RWPE2 (cell line): Measurements from ENCODE around the gene MAP3K13.

Experiments used
- ATAC-seq: fragments of 200-7000 bp; cut with Tn5 transposase; 3 replicates; pipeline ENCODE4 v1.9.1; 2021; ENCODE audit warnings: low read depth
- DNase-seq: peaks from one replicate; pipeline ENCODE4 v3.0.0-alpha.2; 2020; ENCODE audit warnings: low spot score
- H3K27ac ChIP-seq: fragments of 450-650 bp; 2 replicates; pipeline ENCODE4 v1.5.1; 2017; ENCODE audit warnings: mild to moderate bottlenecking; ENCODE audit not compliant: poor library complexity, severe bottlenecking
- H3K27me3 ChIP-seq: fragments of 250-450 bp; sonication (Bioruptor Pico); 2 replicates; pipeline ENCODE4 v1.5.1; 2021; ENCODE audit warnings: mild to moderate bottlenecking, moderate library complexity; ENCODE audit not compliant: insufficient read depth, poor library complexity, severe bottlenecking
- H3K36me3 ChIP-seq: fragments of 250-450 bp; sonication (Bioruptor Pico); 2 replicates; pipeline ENCODE4 v1.5.1; 2020; ENCODE audit warnings: low read depth, mild to moderate bottlenecking, moderate library complexity
- H3K4me1 ChIP-seq: fragments of 250-450 bp; sonication (Bioruptor Pico); 2 replicates; pipeline ENCODE4 v1.5.1; 2021; ENCODE audit warnings: mild to moderate bottlenecking, moderate library complexity; ENCODE audit not compliant: insufficient read depth, poor library complexity, severe bottlenecking
- H3K4me3 ChIP-seq: fragments of 250-450 bp; sonication (Bioruptor Pico); 2 replicates; pipeline ENCODE4 v1.5.1; 2021; ENCODE audit warnings: mild to moderate bottlenecking, moderate library complexity; ENCODE audit not compliant: severe bottlenecking
- H3K9me3 ChIP-seq: fragments of 250-450 bp; sonication (Bioruptor Pico); 2 replicates; pipeline ENCODE4 v1.5.1; 2021; ENCODE audit warnings: mild to moderate bottlenecking, moderate library complexity; ENCODE audit not compliant: severe bottlenecking
- TF ChIP-seq, protein P1 (sequence below): fragments of 450-650 bp; IDR thresholded peaks from one replicate; pipeline ENCODE4 v1.5.1; 2017; ENCODE audit warnings: mild to moderate bottlenecking, moderate library complexity; ENCODE audit not compliant: poor library complexity, severe bottlenecking

Gene MAP3K13

DNA sequence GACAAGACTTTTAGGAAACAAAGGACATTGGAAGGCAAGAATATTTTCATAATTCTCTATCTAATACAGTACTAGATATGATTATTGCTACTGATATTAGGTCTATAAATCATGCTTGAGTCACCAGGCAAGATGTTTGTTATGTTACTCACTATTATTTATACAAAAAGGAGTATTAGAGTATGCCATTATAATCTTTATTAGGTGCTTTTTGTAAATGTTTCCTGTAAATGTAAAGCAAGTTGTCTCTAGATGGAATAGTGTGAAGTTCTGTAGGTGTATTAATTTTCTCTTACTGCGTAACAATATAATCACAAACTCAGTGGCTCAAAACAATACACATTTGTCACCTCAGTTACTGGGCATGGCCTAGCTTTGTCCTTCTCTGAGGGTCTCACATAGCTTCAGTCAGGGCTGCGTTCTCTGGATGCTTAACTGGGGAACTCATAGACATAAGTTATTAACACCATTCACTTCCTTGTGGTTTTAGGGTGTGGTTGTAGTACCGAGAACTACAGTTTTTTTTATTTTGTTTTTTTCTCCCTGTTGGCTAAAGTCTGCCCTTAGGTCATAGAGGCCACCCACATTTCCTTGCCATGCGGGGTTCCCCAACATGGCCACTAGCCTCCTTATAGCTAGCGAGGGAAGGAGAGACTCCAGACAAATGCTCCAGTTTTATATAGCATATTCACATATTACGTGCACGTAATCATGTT, 20.3 kb upstream of the MAP3K13 start:
- peak; percentile 66 for ATAC-seq
- peaks cover 26% of the 10 kb centered on the region for H3K4me1 ChIP-seq
- H3K9me3 ChIP-seq, result no peaks in the 10 kb centered on the region
- peak overlapping the region; percentile 83 for H3K27ac ChIP-seq
- TF ChIP-seq, protein P1, sequence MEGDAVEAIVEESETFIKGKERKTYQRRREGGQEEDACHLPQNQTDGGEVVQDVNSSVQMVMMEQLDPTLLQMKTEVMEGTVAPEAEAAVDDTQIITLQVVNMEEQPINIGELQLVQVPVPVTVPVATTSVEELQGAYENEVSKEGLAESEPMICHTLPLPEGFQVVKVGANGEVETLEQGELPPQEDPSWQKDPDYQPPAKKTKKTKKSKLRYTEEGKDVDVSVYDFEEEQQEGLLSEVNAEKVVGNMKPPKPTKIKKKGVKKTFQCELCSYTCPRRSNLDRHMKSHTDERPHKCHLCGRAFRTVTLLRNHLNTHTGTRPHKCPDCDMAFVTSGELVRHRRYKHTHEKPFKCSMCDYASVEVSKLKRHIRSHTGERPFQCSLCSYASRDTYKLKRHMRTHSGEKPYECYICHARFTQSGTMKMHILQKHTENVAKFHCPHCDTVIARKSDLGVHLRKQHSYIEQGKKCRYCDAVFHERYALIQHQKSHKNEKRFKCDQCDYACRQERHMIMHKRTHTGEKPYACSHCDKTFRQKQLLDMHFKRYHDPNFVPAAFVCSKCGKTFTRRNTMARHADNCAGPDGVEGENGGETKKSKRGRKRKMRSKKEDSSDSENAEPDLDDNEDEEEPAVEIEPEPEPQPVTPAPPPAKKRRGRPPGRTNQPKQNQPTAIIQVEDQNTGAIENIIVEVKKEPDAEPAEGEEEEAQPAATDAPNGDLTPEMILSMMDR, result no peak
- H3K27me3 ChIP-seq, result no peaks in the 10 kb centered on the region
- no peaks in the 10 kb centered on the region for H3K36me3 ChIP-seq
- no peak for DNase-seq
- H3K4me3 ChIP-seq, result no peak overlapping the region

DNA sequence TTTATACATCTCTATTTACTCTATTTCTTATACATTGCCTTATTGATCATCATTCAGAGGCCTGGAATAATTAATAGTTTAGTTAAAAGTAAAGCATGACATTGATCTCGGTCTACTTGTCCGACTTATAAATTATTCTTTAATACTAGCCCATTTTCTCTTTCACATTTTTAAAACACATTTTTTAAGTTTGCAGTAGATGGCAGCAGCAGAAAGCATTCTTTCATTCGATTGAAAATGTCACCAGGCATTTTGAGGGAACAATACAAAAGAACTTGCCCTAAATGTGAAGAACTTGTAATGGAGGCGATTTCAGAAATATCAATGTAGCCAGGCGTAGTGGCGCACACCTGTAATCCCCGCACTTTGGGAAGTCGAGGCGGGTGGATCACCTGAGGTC, 15.5 kb upstream of the MAP3K13 start:
- no peak overlapping the region for H3K27ac ChIP-seq
- DNase-seq (no peak), ATAC-seq (no peak)
- TF ChIP-seq, protein P1, result peak; percentile 26
- H3K36me3 ChIP-seq, result no peaks in the 10 kb centered on the region
- H3K4me3 ChIP-seq, result no peak overlapping the region
- H3K4me1 ChIP-seq, result peaks cover 21% of the 10 kb centered on the region
- no peaks in the 10 kb centered on the region for H3K9me3 ChIP-seq
- no peaks in the 10 kb centered on the region for H3K27me3 ChIP-seq

DNA sequence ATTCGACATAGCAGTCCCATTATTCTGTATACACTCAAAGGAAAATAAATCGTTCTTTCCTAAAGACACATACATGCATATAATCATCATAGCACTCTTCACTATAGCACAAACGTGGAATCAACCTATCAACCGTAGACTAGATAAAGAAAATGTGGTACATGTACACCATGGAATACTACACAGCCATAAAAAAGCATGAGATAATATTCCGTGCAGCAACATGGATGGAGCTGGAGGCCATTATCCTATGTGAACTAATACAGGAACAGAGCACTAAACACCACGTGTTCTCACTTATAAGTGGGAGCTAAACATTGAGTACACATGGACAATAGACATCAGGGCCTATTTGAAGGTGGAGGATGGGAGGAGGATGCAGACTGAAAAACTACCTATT, 12.1 kb upstream of the MAP3K13 start:
- Histone ChIP-seq H3K4me1 (peaks cover 12% of the 10 kb centered on the region), H3K9me3 (no peaks in the 10 kb centered on the region), H3K36me3 (no peaks in the 10 kb centered on the region), H3K27ac (peak overlapping the region; percentile 77), H3K4me3 (no peak overlapping the region), H3K27me3 (no peaks in the 10 kb centered on the region)
- DNase-seq (no peak), ATAC-seq (no peak)
- TF ChIP-seq, protein P1, result no peak

DNA sequence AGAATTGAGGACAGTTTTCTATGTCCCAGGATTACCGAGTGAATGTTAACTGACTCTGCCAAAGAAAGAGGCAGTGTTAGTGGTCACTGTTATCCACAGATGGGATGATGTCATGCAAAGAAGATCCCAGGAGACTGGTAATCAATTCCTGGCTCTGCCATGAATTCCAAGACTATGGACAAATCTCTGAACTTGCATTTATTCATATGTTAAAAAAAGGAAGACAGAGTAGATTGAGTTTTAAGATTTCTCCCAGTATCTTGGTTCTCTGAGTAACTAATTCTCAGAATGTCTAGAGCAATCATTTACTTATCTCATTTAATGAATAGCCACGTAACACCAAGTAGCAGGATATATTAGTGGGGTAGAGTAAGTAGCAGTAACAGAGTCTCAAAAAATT, 11.5 kb upstream of the MAP3K13 start:
- no peaks in the 10 kb centered on the region for H3K27me3 ChIP-seq
- H3K27ac ChIP-seq, result peak overlapping the region; percentile 77
- no peak; the same call in 2 of the 3 replicates for ATAC-seq
- DNase-seq, result no peak
- peaks cover 12% of the 10 kb centered on the region for H3K4me1 ChIP-seq
- H3K9me3 ChIP-seq, result no peaks in the 10 kb centered on the region
- H3K36me3 ChIP-seq, result no peaks in the 10 kb centered on the region
- no peak overlapping the region for H3K4me3 ChIP-seq
- TF ChIP-seq, protein P1, result no peak

DNA sequence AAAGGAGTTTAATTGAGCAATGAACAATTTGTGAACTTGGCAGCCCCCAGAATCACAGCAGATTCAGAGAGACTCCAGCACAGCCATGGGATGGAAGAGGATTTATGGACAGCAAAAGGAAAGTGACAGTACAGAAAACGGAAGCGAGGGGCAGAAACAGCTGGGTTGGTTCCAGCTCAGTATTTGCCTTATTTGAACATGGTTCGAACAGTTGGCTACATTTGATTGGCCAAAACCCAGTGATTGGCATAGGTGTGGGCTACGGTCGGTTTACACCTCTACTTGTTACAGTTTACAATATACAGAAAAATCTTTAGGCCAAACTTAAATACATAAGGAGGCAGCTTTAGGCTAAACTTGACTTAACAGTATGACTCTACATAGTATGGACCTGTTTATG, 9.7 kb upstream of the MAP3K13 start:
- no peak for ATAC-seq

More for the DNA sequence above, 9.7 kb upstream of the MAP3K13 start:
- no peaks in the 10 kb centered on the region for H3K9me3 ChIP-seq
- H3K4me3 ChIP-seq, result no peak overlapping the region
- H3K4me1 ChIP-seq, result peaks cover 12% of the 10 kb centered on the region
- no peak overlapping the region for H3K27ac ChIP-seq
- TF ChIP-seq, protein P1, result no peak
- DNase-seq, result no peak
- no peaks in the 10 kb centered on the region for H3K36me3 ChIP-seq
- no peaks in the 10 kb centered on the region for H3K27me3 ChIP-seq
